Endothelial cell of umbilical vein (primary cell): ENCODE measurements around the gene CEP57L1. TPM values are rescaled to one million over a fixed set of nuclear protein-coding genes. Genes with fewer than 3 reads are reported as not detected.

Experiments
- BruUV-seq: library from RNA; stranded (reverse); fragments of 400-500 nt; replicated peaks from 2 replicates; lab custom pipeline; 2021; lab: Mats Ljungman, UMichigan
- CTCF ChIA-PET: fragments of 300-600, 350-600 bp; sonication (Branson Sonifier 250); formaldehyde crosslinking; loops from one replicate; lab custom pipeline; 2021; ENCODE audit warnings: antibody characterized with exemption, inconsistent platforms; lab: Charles Lee
- POLR2A ChIA-PET: fragments of 300-600, 350-600 bp; sonication (Branson Sonifier 250); formaldehyde crosslinking; loops from one replicate; lab custom pipeline; 2021; ENCODE audit warnings: antibody characterized with exemption, inconsistent platforms; lab: Charles Lee
- DNase-seq: peaks from one replicate; pipeline ENCODE4 v3.0.0-alpha.2; 2011; ENCODE audit warnings: low read depth, low spot score
- FAIRE-seq: peaks from 2 replicates; lab custom pipeline; 2011; peaks lifted over from hg19 to GRCh38; lab: Jason Lieb, UNC
- H2AFZ ChIP-seq: 2 replicates; pipeline ENCODE4 v1.6.0; 2012; ENCODE audit warnings: low read depth, low read length, control low read depth, inconsistent platforms
- H3K27ac ChIP-seq: 2 replicates; pipeline ENCODE4 v1.5.1; 2011; ENCODE audit warnings: low read depth, mild to moderate bottlenecking, control low read depth, low read length, moderate library complexity; ENCODE audit not compliant: insufficient read depth
- H3K27me3 ChIP-seq, 2 experiments: 2 replicates each; pipeline versions ENCODE4 v1.6.0 to v1.6.1; 2011; ENCODE audit warnings: low read length in 2 of 2, mixed read lengths in 1 of 2; ENCODE audit not compliant: control insufficient read depth in 2 of 2, insufficient read depth in 2 of 2
- H3K36me3 ChIP-seq, 2 experiments: 2 replicates in 1 of 2; 3 replicates in 1 of 2; pipeline ENCODE4 v1.5.1; 2011; ENCODE audit warnings: low read length in 2 of 2, mild to moderate bottlenecking in 1 of 2, moderate library complexity in 1 of 2; ENCODE audit not compliant: control insufficient read depth in 2 of 2, insufficient read depth in 2 of 2; ENCODE audit errors: extremely low read depth in 1 of 2
- H3K4me1 ChIP-seq: 3 replicates; pipeline ENCODE4 v1.5.1; 2011; ENCODE audit warnings: mild to moderate bottlenecking, low read length; ENCODE audit not compliant: control insufficient read depth, insufficient read depth; ENCODE audit errors: extremely low read depth
- H3K4me2 ChIP-seq: 2 replicates; pipeline ENCODE4 v1.6.1; 2011; ENCODE audit warnings: low read length, control low read depth, mixed read lengths; ENCODE audit not compliant: insufficient read depth
- H3K4me3 ChIP-seq, 3 experiments: fragments of 200-600 bp in 1 of 3; sonication (generic), shearing (Covaris generic) in 1 of 3; replicated peaks in 1 of 3; 2 replicates each; pipeline ENCODE4 v1.5.1; 2011 to 2016; ENCODE audit warnings: control low read depth in 3 of 3, low read length in 3 of 3, mild to moderate bottlenecking in 2 of 3, inconsistent platforms in 1 of 3, low read depth in 1 of 3, moderate library complexity in 1 of 3; ENCODE audit not compliant: insufficient read depth in 1 of 3
- H3K79me2 ChIP-seq: 2 replicates; pipeline ENCODE4 v1.6.0; 2012; ENCODE audit warnings: low read length, inconsistent platforms; ENCODE audit not compliant: control insufficient read depth, insufficient read depth
- H3K9ac ChIP-seq: replicated peaks from 2 replicates; pipeline ENCODE3; 2011; ENCODE audit warnings: low read length, control low read depth; ENCODE audit not compliant: insufficient read depth; ENCODE audit errors: extremely low read depth
- H3K9me1 ChIP-seq: replicated peaks from 3 replicates; pipeline ENCODE4 v1.6.0; 2011; ENCODE audit warnings: mild to moderate bottlenecking, low read length; ENCODE audit not compliant: control insufficient read depth, insufficient read depth; ENCODE audit errors: extremely low read depth
- H3K9me3 ChIP-seq: replicated peaks from 2 replicates; pipeline ENCODE4 v1.5.1; 2012; ENCODE audit warnings: low read length, inconsistent platforms; ENCODE audit not compliant: control insufficient read depth, insufficient read depth
- H4K20me1 ChIP-seq: replicated peaks from 2 replicates; pipeline ENCODE3; 2011; ENCODE audit warnings: mild to moderate bottlenecking, low read length; ENCODE audit not compliant: control insufficient read depth, insufficient read depth; ENCODE audit errors: extremely low read depth
- EZH2 ChIP-seq: IDR thresholded peaks from 2 replicates; pipeline ENCODE4 v1.6.1; 2012; ENCODE audit warnings: borderline replicate concordance, low read depth, mild to moderate bottlenecking, moderate library complexity, low read length, inconsistent platforms; ENCODE audit not compliant: severe bottlenecking
- FOS ChIP-seq: IDR thresholded peaks from 2 replicates; pipeline ENCODE4 v1.6.1; 2011; ENCODE audit warnings: mild to moderate bottlenecking, low read length, moderate library complexity, borderline replicate concordance; ENCODE audit not compliant: insufficient read depth
- GATA2 ChIP-seq: IDR thresholded peaks from 2 replicates; pipeline ENCODE4 v1.7.0; 2011; ENCODE audit warnings: low read depth, mild to moderate bottlenecking, moderate library complexity, mixed read lengths, low read length; ENCODE audit not compliant: insufficient read length, insufficient read depth
- JUN ChIP-seq: IDR thresholded peaks from 2 replicates; pipeline ENCODE4 v1.6.1; 2011; ENCODE audit warnings: borderline replicate concordance, low read depth; ENCODE audit not compliant: insufficient read length, insufficient read depth
- MYC ChIP-seq: IDR thresholded peaks from one replicate; pipeline ENCODE4 v1.6.1; 2011; ENCODE audit warnings: mild to moderate bottlenecking, low read depth, low read length
- POLR2A ChIP-seq: IDR thresholded peaks from 2 replicates; pipeline ENCODE4 v1.6.1; 2012; ENCODE audit warnings: low read depth, mild to moderate bottlenecking, control low read depth, low read length
- POLR2AphosphoS5 ChIP-seq: IDR thresholded peaks from 2 replicates; pipeline ENCODE4 v1.6.1; 2012; ENCODE audit warnings: low read depth, mild to moderate bottlenecking, control low read depth, low read length, moderate library complexity; ENCODE audit not compliant: insufficient read depth
- dilution Hi-C: fragments of 300-500 bp; cut with MboI; formaldehyde crosslinking; loops from one replicate; pipeline ENCODE4 v1.15.0; 2019; ENCODE audit warnings: low sequenced_read_pairs; ENCODE audit not compliant: extremely low pct_ligation_motif_present
- intact Hi-C: fragments of 100-400 bp; cut with micrococcal nuclease; formaldehyde crosslinking; loops from one replicate; pipeline ENCODE4 v1.10.0; 2022
- polyA plus RNA-seq, 4 experiments: library from polyadenylated mRNA; depleted of rRNA in 3 of 4; stranded (reverse) in 3 of 4; unstranded in 1 of 4; fragments of >200 nt; gene quantifications; 2 replicates each; pipeline versions ENCODE4 v1.2.1 to v1.2.3, GENCODE V29; 2011 to 2012; ENCODE audit warnings: missing spikeins in 1 of 4
- total RNA-seq: library from RNA; stranded (reverse); gene quantifications from 2 replicates; pipeline ENCODE4 v1.2.3, GENCODE V29; 2021
- TF ChIP-seq, protein P1 (sequence below): IDR thresholded peaks from 2 replicates; pipeline ENCODE4 v1.6.1; 2011; ENCODE audit not compliant: insufficient read depth, insufficient read length
- TF ChIP-seq, protein P2 (sequence below), 2 donors: IDR thresholded peaks; 1 replicate in 1 of 2; 2 replicates in 1 of 2; pipeline ENCODE4 v1.5.1; 2011; ENCODE audit warnings: low read length in 2 of 2, mild to moderate bottlenecking in 2 of 2, moderate library complexity in 2 of 2, control low read depth in 1 of 2, inconsistent platforms in 1 of 2, low read depth in 1 of 2; ENCODE audit not compliant: insufficient read depth in 1 of 2; ENCODE audit errors: extremely low read depth in 1 of 2

Gene CEP57L1
- total and polyA plus RNA-seq, 2 donors (not counting 3 experiments of a cell fraction or from before 2014, with no cell fraction given): 7.8 to 20.9 TPM

DNA sequence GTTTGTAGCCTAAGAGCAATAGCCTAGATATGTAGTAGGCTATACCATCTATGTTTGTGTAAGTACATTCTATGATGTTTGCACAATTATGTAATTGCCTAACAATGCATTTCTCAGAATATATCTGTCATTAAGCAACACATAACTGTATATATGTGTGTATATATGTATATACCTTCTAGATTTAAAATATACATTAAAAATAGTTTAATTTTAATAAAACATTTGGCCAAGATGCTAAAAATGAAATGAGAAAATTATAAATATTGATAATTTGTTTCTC is 21.2 kb upstream of the CEP57L1 start:
- H2AFZ ChIP-seq: no peak overlapping the region
- FAIRE-seq (no peak), DNase-seq (no peak)
- H3K79me2 ChIP-seq: no peaks in the 10 kb centered on the region
- no peak overlapping the region for H3K4me2 ChIP-seq
- ChIA-PET CTCF (interaction anchor here (1.0 to 7.7 kb wide), 10 partner anchors 10 to 531 kb away, joined by 3 to 159 read pairs (median 6); partner anchors contain the start of gene ARMC2), POLR2A (no interaction called here)
- no peaks in the 10 kb centered on the region for H3K27me3 ChIP-seq
- no peaks in the 10 kb centered on the region for H3K36me3 ChIP-seq
- no peak overlapping the region for H3K9ac ChIP-seq
- H4K20me1 ChIP-seq: no peaks in the 10 kb centered on the region
- no peaks in the 10 kb centered on the region for H3K9me3 ChIP-seq
- no peak overlapping the region for H3K27ac ChIP-seq
- H3K4me1 ChIP-seq: peaks cover 5% of the 10 kb centered on the region
- H3K4me3 ChIP-seq: no peak overlapping the region
- TF ChIP-seq, protein P1, sequence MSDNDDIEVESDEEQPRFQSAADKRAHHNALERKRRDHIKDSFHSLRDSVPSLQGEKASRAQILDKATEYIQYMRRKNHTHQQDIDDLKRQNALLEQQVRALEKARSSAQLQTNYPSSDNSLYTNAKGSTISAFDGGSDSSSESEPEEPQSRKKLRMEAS: no peak
- TF ChIP-seq FOS: no peak
- no peak for TF ChIP-seq POLR2AphosphoS5
- TF ChIP-seq POLR2A: no peak
- TF ChIP-seq GATA2: no peak
- TF ChIP-seq EZH2: no peak
- no peak for TF ChIP-seq JUN
- intact Hi-C loops (loop anchor here (5.0 kb wide), 1 partner anchor 517 kb away; no protein-coding TSS in a partner anchor), dilution Hi-C loops (no loop called here)
- BruUV-seq: no TSS peak
- H3K9me1 ChIP-seq: no peaks in the 10 kb centered on the region

DNA sequence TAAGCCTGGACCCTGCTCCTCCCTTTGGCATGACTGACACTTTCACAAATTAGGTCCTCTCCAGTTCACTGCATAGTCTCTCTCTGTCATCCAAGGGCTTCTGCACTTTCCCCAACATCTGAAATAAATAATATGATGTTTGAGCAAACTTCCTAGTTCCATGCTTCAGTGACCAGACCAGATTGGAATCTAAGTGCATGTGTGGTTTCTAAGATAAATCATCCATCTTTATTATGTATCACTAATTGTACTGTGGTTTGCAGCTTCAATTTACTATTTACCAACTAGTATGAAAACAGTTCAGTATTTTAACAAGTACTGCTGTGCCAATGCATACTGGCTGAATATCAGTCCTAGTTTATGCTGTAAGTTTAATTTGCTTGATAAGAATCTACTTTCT is 19.4 kb upstream of the CEP57L1 start:
- H2AFZ ChIP-seq: no peak overlapping the region
- CTCF ChIA-PET: interaction anchor here (1.3 to 7.7 kb wide), 4 partner anchors 180 to 533 kb away, joined by 5 to 159 read pairs (median 29); no protein-coding TSS in a partner anchor
- H3K27ac ChIP-seq: no peak overlapping the region
- no peaks in the 10 kb centered on the region for H3K9me3 ChIP-seq
- intact Hi-C loops (no loop called here), dilution Hi-C loops (no loop called here)
- no peaks in the 10 kb centered on the region for H3K36me3 ChIP-seq
- no peak for FAIRE-seq
- POLR2A ChIA-PET: no interaction called here
- TF ChIP-seq EZH2: no peak
- TF ChIP-seq, protein P2, sequence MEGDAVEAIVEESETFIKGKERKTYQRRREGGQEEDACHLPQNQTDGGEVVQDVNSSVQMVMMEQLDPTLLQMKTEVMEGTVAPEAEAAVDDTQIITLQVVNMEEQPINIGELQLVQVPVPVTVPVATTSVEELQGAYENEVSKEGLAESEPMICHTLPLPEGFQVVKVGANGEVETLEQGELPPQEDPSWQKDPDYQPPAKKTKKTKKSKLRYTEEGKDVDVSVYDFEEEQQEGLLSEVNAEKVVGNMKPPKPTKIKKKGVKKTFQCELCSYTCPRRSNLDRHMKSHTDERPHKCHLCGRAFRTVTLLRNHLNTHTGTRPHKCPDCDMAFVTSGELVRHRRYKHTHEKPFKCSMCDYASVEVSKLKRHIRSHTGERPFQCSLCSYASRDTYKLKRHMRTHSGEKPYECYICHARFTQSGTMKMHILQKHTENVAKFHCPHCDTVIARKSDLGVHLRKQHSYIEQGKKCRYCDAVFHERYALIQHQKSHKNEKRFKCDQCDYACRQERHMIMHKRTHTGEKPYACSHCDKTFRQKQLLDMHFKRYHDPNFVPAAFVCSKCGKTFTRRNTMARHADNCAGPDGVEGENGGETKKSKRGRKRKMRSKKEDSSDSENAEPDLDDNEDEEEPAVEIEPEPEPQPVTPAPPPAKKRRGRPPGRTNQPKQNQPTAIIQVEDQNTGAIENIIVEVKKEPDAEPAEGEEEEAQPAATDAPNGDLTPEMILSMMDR (IDR thresholded peaks at IDR 0.05; ENCODE audit: extremely low read depth in 1 of 2, insufficient read depth in 1 of 2, low read depth in 1 of 2, low read length in 2 of 2): no peak
- no peak for TF ChIP-seq MYC
- TF ChIP-seq POLR2AphosphoS5: no peak
- TF ChIP-seq JUN: no peak
- TF ChIP-seq, protein P1: no peak
- TF ChIP-seq GATA2: no peak
- TF ChIP-seq POLR2A: no peak
- TF ChIP-seq FOS: no peak
- H3K9ac ChIP-seq: no peak overlapping the region
- no peaks in the 10 kb centered on the region for H3K27me3 ChIP-seq
- H3K4me3 ChIP-seq: no peak overlapping the region
- no peak for DNase-seq
- H3K4me2 ChIP-seq: no peak overlapping the region
- no TSS peak for BruUV-seq
- H3K9me1 ChIP-seq: no peaks in the 10 kb centered on the region
- no peaks in the 10 kb centered on the region for H3K79me2 ChIP-seq
- H3K4me1 ChIP-seq: peaks cover 5% of the 10 kb centered on the region
- no peaks in the 10 kb centered on the region for H4K20me1 ChIP-seq
